ENCODE data around the gene INHBB. TPM values are rescaled to one million over a fixed set of nuclear protein-coding genes. Genes with fewer than 3 reads are reported as not detected.

Gene INHBB
- total RNA-seq, 1 donor from 2014 or later: 0.62 TPM

DNA sequence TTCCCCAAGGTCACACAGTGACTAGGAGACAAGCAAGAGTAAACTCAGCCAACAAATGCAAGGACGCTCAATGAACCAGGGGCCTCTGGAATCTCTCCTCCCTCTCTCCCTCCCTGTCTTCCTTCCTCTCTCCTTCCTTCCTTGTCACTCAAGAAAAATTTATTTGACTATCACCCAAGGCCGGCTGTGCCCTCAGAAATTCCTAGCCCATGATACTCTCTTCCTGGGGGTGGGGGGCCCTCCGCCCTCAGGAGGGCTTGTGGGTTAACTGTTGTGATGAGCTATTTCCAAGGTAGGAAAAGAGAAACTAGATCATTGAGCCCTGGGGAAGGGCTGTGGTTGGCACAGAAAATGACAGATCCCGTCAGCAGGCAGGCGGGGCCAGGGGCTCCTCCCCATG lies 21.7 kb downstream of the INHBB start:
- H3K27ac Mint-ChIP-seq (ENCODE audit: unreplicated experiment): no peak overlapping the region
- peaks cover 29% of the 10 kb centered on the region for H3K27me3 Mint-ChIP-seq (ENCODE audit: unreplicated experiment)
- H3K36me3 Mint-ChIP-seq (ENCODE audit: unreplicated experiment): no peaks in the 10 kb centered on the region
- TF ChIP-seq, protein P1, sequence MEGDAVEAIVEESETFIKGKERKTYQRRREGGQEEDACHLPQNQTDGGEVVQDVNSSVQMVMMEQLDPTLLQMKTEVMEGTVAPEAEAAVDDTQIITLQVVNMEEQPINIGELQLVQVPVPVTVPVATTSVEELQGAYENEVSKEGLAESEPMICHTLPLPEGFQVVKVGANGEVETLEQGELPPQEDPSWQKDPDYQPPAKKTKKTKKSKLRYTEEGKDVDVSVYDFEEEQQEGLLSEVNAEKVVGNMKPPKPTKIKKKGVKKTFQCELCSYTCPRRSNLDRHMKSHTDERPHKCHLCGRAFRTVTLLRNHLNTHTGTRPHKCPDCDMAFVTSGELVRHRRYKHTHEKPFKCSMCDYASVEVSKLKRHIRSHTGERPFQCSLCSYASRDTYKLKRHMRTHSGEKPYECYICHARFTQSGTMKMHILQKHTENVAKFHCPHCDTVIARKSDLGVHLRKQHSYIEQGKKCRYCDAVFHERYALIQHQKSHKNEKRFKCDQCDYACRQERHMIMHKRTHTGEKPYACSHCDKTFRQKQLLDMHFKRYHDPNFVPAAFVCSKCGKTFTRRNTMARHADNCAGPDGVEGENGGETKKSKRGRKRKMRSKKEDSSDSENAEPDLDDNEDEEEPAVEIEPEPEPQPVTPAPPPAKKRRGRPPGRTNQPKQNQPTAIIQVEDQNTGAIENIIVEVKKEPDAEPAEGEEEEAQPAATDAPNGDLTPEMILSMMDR (IDR thresholded peaks at IDR 0.05): no peak
- peaks cover 5% of the 10 kb centered on the region for H3K9me3 Mint-ChIP-seq (ENCODE audit: unreplicated experiment)
- H3K4me3 Mint-ChIP-seq (ENCODE audit: unreplicated experiment): no peak overlapping the region
- H3K4me1 Mint-ChIP-seq (ENCODE audit: unreplicated experiment): peaks cover 2% of the 10 kb centered on the region
- no peak for DNase-seq (ENCODE audit: extremely low spot score, unreplicated experiment)

DNA sequence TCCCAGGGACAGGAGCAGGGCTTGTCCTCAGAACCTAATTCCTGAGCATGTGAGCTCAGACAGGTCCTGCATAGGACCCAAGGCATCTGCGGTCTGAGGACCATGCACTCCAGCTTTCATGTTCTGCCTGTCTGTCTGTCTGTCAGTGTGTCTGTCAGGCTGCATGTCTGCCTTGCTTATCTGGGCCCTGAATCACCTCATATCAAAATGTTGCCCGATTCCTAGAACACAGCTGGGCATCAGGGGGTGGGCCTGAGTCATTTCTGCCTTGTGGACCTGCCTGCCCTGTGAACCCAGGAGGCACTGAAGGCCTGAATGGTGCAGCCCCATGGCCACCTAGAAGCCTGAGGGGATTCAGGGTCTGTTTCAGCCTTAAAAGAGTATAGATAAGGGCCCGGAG lies 22.1 kb downstream of the INHBB start:
- Mint-ChIP-seq H3K9me3 (ENCODE audit: unreplicated experiment) (peaks cover 5% of the 10 kb centered on the region), H3K27me3 (ENCODE audit: unreplicated experiment) (peaks cover 27% of the 10 kb centered on the region), H3K4me1 (ENCODE audit: unreplicated experiment) (peaks cover 2% of the 10 kb centered on the region), H3K4me3 (ENCODE audit: unreplicated experiment) (no peak overlapping the region), H3K36me3 (ENCODE audit: unreplicated experiment) (no peaks in the 10 kb centered on the region), H3K27ac (ENCODE audit: unreplicated experiment) (no peak overlapping the region)
- DNase-seq (ENCODE audit: extremely low spot score, unreplicated experiment): no peak
- TF ChIP-seq, protein P1 (IDR thresholded peaks at IDR 0.05): no peak

DNA sequence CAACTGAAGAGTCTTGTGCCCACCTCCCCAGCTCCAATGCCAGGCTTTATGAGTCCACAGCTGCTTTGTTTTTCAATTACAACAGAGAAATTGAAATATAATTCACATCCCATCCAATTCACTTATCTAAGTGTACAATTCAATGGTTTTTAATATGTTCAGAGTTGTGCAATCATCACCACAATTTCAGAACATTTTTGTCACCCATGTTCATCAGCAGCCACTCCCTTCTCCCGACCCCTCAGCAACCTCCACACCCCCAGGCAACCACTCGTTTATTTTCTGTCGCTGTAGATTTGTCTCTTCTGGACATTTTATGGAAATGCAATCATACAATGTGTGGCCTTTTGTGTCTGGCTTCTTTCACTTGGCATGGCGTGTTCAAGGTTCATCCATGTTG lies 23.3 kb downstream of the INHBB start:
- Mint-ChIP-seq H3K27ac (ENCODE audit: unreplicated experiment) (no peak overlapping the region), H3K36me3 (ENCODE audit: unreplicated experiment) (no peaks in the 10 kb centered on the region), H3K4me3 (ENCODE audit: unreplicated experiment) (no peak overlapping the region), H3K4me1 (ENCODE audit: unreplicated experiment) (peaks cover 2% of the 10 kb centered on the region), H3K9me3 (ENCODE audit: unreplicated experiment) (peaks cover 5% of the 10 kb centered on the region), H3K27me3 (ENCODE audit: unreplicated experiment) (peaks cover 28% of the 10 kb centered on the region)
- DNase-seq (ENCODE audit: extremely low spot score, unreplicated experiment): no peak
- TF ChIP-seq, protein P1 (IDR thresholded peaks at IDR 0.05): no peak

DNA sequence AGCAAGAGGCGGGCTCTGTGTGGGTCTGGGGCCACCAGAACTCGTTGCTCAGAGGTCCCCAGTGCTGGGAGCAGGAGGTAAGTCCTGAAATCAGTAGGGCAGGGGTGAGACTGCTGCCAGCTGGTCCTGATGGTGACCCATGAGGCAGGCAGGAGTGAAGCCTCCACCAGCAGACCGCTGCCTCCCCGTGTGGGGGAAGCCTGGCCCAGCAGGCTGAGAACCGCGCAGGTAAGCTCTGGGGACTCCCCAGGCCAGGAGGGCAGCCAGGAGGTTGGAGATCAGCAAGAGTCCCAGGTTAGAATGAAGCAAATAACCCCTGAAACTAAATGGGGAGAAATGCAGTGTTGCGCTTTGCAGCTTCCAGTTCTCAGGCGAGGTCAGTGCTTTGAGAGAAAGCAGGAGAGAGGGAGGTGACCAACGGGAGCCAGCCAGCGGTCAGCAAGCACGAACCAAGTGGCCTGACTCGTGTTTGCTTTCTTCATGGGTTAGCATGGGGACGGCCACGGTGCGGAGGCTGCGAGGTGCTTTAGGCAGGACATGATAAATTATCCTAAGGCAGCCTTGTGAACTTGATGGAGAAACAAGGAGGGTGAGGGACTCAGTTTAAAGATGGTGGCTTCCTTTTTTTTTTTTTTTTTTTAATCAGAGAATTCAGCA lies 26.2 kb downstream of the INHBB start:
- TF ChIP-seq, protein P1 (IDR thresholded peaks at IDR 0.05): no peak
- Mint-ChIP-seq H3K36me3 (ENCODE audit: unreplicated experiment) (no peaks in the 10 kb centered on the region), H3K9me3 (ENCODE audit: unreplicated experiment) (peaks cover 5% of the 10 kb centered on the region), H3K4me1 (ENCODE audit: unreplicated experiment) (peaks cover 2% of the 10 kb centered on the region), H3K27ac (ENCODE audit: unreplicated experiment) (no peak overlapping the region), H3K27me3 (ENCODE audit: unreplicated experiment) (peaks cover 23% of the 10 kb centered on the region), H3K4me3 (ENCODE audit: unreplicated experiment) (no peak overlapping the region)
- DNase-seq (ENCODE audit: extremely low spot score, unreplicated experiment): no peak

DNA sequence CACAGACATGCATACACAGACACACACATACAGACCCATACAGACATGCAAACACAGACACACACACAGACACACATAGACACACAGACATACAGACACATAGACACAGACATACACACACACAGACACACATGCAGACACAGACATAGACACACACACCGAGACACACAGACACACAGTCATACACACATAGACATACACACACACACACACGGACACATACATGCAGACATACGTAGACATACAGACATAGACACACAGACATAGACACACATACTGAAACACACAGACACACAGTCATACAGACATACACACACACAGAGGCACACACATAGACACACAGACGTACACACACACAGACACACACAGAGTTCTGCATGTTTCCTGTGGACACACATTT lies 26.9 kb downstream of the INHBB start:
- DNase-seq (ENCODE audit: extremely low spot score, unreplicated experiment): no peak
- TF ChIP-seq, protein P1 (IDR thresholded peaks at IDR 0.05): no peak
- Mint-ChIP-seq H3K4me1 (ENCODE audit: unreplicated experiment) (no peaks in the 10 kb centered on the region), H3K9me3 (ENCODE audit: unreplicated experiment) (peaks cover 5% of the 10 kb centered on the region), H3K27me3 (ENCODE audit: unreplicated experiment) (peaks cover 30% of the 10 kb centered on the region), H3K36me3 (ENCODE audit: unreplicated experiment) (peaks cover 1% of the 10 kb centered on the region), H3K4me3 (ENCODE audit: unreplicated experiment) (no peak overlapping the region), H3K27ac (ENCODE audit: unreplicated experiment) (no peak overlapping the region)

All from osteocyte (in vitro differentiated cells).